NCI-H1436 (cell line): Measurements from ENCODE around the gene EFHB.
"Not testable (repeated sequence)": the region's sequence is repeated elsewhere in the genome, so short reads cannot be mapped to it uniquely, and the experiment has no call there.

ENCODE experiments used
- DNase-seq: peaks from one replicate; lab custom pipeline; 2025; lab: John Stamatoyannopoulos, UW

Gene EFHB

GRCh38 chr3:19934098-19934566 lies at the start of gene EFHB:
TSS of gene EFHB (minus strand) at chr3:19934217. CDS start at chr3:19934018, 199 bp downstream.
- DNase-seq = peak; percentile 64

- DNase-seq = no peak
Observed at GRCh38 chr3:19972054-19972453, 38.0 kb upstream of the EFHB start.

GRCh38 chr3:19970327-19970726 lies 36.3 kb upstream of the EFHB start:
- DNase-seq = no peak

- DNase-seq = no peak
Observed at GRCh38 chr3:19967812-19968211, 33.8 kb upstream of the EFHB start.

- no peak for DNase-seq
Observed at GRCh38 chr3:19967208-19967607, 33.2 kb upstream of the EFHB start.

- DNase-seq = no peak
Observed at GRCh38 chr3:19961960-19962359, 27.9 kb upstream of the EFHB start.

- DNase-seq = no peak
Observed at GRCh38 chr3:19960696-19961095, 26.7 kb upstream of the EFHB start.

GRCh38 chr3:19959505-19959904 lies 25.5 kb upstream of the EFHB start:
- no peak for DNase-seq

GRCh38 chr3:19957354-19957753 lies 23.3 kb upstream of the EFHB start:
- not testable (repeated sequence) for DNase-seq

GRCh38 chr3:19954676-19955075 lies 20.7 kb upstream of the EFHB start:
- no peak for DNase-seq

GRCh38 chr3:19950316-19950715 lies 16.3 kb upstream of the EFHB start:
- no peak for DNase-seq

GRCh38 chr3:19948226-19948591 lies 14.2 kb upstream of the EFHB start:
- no peak for DNase-seq

GRCh38 chr3:19947549-19948225 lies 13.7 kb upstream of the EFHB start:
- peak; percentile 4 for DNase-seq

- DNase-seq = peak; percentile 90
Observed at GRCh38 chr3:19946832-19947548, 13.0 kb upstream of the EFHB start, which contains the start of gene RAB5A. TSS of gene RAB5A (plus strand) at chr3:19947097. CDS start at chr3:19950899, 3,802 bp downstream.

- DNase-seq = no peak
Observed at GRCh38 chr3:19945969-19946831, 12.2 kb upstream of the EFHB start.

- no peak for DNase-seq
Observed at GRCh38 chr3:19945534-19945933, 11.5 kb upstream of the EFHB start.

- DNase-seq = no peak
Observed at GRCh38 chr3:19940643-19941042, 6.6 kb upstream of the EFHB start.

- no peak for DNase-seq
Observed at GRCh38 chr3:19938295-19938627, 4.2 kb upstream of the EFHB start.

GRCh38 chr3:19937459-19938294 lies 3.7 kb upstream of the EFHB start:
- DNase-seq = no peak

- no peak for DNase-seq
Observed at GRCh38 chr3:19932422-19932821, 1.6 kb downstream of the EFHB start.

GRCh38 chr3:19931767-19932188 lies 2.2 kb downstream of the EFHB start:
- no peak for DNase-seq
